Retinal pigment epithelial cell (primary cell): ENCODE measurements around the gene GCK.
A peak's percentile ranks its signal among the peaks of the same experiment; 100 is the strongest.
"Not testable (repeated sequence)": the region's sequence is repeated elsewhere in the genome, so short reads cannot be mapped to it uniquely, and the experiment has no call there.

Experiments
- DNase-seq: peaks from one replicate; pipeline ENCODE4 v3.0.0-alpha.2; 2010; ENCODE audit warnings: low read depth
- H3K4me3 ChIP-seq: 2 replicates; pipeline ENCODE4 v1.5.1; 2011; ENCODE audit warnings: mild to moderate bottlenecking, low read length, control low read depth, moderate library complexity
- CTCF ChIP-seq: conservative IDR thresholded peaks from 2 replicates; pipeline ENCODE4 v1.5.1; 2011; ENCODE audit warnings: low read depth, low read length, control low read depth, inconsistent platforms

GCK gene

GRCh38 chr7:44206008-44206407 is 16.8 kb upstream of the GCK start:
- DNase-seq = no peak
- H3K4me3 ChIP-seq = no peak overlapping the region
- TF ChIP-seq CTCF = no peak

GRCh38 chr7:44201813-44202212 is 12.6 kb upstream of the GCK start:
- TF ChIP-seq CTCF = no peak
- peak overlapping the region; percentile 96 for H3K4me3 ChIP-seq
- no peak for DNase-seq

- peak within 1 kb of the TSS; percentile 96 for H3K4me3 ChIP-seq
- peak; percentile 37 for TF ChIP-seq CTCF
- peak; percentile 79 for DNase-seq
These were observed 11.6 kb upstream of the GCK start, which contains the start of gene YKT6 for GRCh38 chr7:44200699-44201461. Gene YKT6 (plus strand): TSS chr7:44200978. CDS start chr7:44201136, 158 bp downstream.

- not testable (repeated sequence) for DNase-seq, H3K4me3 ChIP-seq
These were observed 10.9 kb upstream of the GCK start for GRCh38 chr7:44200163-44200562.

GRCh38 chr7:44197474-44197873 is 8.2 kb upstream of the GCK start:
- no peak overlapping the region for H3K4me3 ChIP-seq
- no peak for TF ChIP-seq CTCF
- DNase-seq = no peak

- TF ChIP-seq CTCF = peak; percentile 88
- no peak for DNase-seq
- no peak overlapping the region for H3K4me3 ChIP-seq
These were observed 7.2 kb upstream of the GCK start for GRCh38 chr7:44196450-44196872.

GRCh38 chr7:44195889-44196288 is 6.7 kb upstream of the GCK start:
- DNase-seq = no peak
- no peak for TF ChIP-seq CTCF
- H3K4me3 ChIP-seq = no peak overlapping the region
